GM21423 (cell line): Measurements from ENCODE around the gene EXOSC10.
"Not testable (repeated sequence)": the region's sequence is repeated elsewhere in the genome, so short reads cannot be mapped to it uniquely, and the experiment has no call there.

Experiments
- ATAC-seq: cut with Tn5 transposase; IDR thresholded peaks from one replicate; pipeline ENCODE4 v1.9.1; 2021; ENCODE audit warnings: mild to moderate bottlenecking, moderate library complexity; ENCODE audit not compliant: unreplicated experiment

Gene EXOSC10

DNA sequence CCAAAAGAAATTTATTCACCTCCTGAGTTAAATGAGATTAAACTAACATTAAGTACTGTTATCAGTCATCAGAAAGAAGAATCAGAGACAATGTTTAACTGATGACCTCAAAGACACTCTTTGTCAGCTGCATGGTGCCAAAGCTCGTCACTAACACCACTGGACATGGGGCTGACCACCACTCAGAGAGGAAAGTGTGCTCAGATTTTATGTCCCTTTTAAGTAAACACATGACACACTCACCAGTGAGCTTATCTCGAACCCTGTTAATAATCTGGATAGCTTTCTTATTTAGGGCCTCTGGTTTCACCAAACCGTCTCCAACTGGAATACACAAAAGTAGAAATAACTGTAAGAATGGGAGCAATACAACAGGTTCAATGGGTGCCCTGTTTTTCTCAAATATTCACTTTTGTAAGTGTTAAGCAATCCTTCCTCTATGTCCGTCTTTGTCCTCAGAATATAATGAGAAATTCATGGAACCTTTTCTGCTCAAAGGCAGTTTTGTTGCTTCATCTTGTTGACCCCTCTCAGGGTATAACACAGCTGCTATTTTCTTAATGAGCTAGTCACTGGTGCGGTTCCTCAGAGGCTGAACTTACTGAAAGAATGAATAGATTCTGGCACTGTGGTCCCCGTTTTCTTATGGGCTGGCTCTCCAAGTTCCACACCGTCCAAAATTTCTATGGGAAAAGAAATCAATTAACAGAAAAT, 9.5 kb upstream of the EXOSC10 start:
- ATAC-seq = no peak

DNA sequence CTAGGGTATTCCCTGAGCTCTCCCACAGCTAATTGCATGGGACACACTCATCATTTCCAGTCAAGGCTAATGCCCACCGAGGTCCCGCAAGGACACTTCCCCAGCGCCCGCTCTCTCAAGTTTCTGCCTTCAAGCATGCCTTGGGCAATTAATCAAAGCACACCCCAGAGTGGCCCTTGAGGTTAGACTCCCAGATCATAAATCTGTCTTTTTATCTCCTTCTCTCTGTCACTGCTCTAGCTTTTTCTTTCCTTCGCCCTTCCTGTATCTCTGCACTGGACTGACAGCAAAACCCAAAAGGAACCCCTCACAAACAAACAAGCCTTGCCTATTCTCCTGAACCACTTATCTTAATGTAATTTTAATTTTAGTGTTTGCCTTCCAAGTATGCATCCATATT, 7.9 kb upstream of the EXOSC10 start:
- ATAC-seq = no peak

DNA sequence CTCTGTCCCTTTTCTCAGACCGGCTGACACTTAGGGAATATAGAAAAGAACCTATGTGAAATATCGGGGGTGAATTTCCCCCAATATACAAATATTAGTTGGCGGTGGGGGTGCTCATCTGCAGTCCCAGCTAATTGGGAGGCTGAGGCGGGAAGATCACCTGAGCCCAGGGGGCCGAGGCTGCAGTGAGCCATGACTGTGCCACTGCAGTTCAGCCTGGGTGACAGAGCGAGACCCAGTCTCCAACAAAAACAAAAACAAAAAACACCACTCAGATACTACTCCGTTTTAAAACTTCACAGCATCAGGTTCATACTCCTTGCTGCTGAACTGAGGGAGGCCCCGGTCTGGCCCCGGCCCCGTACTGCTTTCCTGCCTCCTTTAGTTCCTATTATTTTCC, 5.9 kb upstream of the EXOSC10 start:
- ATAC-seq = no peak

DNA sequence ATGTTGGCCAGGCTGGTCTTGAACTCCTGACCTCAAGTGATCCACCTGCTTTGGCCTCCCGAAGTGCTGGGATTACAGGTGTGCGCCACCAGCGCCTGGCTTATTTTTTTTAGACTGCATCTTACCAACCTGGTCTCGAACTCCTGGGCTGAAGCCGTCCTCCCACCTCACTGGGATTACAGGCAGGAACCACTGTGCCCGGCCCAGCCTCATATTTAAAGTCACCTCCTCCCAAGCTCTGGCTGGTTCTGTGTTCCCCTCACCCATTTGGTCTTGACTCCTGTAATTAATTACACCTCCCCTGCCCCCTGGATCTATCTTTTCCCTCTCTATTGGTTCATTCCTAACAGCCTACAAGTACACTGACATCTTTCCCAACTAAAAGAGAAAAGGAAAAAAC, 1.7 kb upstream of the EXOSC10 start:
- no peak for ATAC-seq

DNA sequence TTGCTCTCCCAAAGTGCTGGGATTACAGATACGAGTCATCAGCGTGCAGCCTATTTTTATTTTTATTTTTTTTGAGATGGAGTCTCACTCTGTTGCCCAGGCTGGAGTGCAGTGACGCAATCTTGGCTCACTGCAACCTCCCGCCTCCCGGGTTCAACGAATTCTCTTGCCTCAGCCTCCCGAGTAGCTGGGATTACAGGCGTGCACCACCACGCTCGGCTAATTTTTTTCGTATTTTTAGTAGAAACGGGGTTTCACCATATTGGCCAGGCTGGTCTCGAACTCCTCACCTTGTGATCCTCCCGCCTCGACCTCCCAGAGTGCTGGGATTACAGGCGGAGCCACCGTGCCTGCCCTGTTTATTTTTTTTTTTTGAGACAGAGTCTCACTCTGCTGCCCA, 1.1 kb upstream of the EXOSC10 start:
- not testable (repeated sequence) for ATAC-seq

- no peak for ATAC-seq
Observed at GRCh38 chr1:11100149-11100493, 452 bp upstream of the EXOSC10 start.

DNA sequence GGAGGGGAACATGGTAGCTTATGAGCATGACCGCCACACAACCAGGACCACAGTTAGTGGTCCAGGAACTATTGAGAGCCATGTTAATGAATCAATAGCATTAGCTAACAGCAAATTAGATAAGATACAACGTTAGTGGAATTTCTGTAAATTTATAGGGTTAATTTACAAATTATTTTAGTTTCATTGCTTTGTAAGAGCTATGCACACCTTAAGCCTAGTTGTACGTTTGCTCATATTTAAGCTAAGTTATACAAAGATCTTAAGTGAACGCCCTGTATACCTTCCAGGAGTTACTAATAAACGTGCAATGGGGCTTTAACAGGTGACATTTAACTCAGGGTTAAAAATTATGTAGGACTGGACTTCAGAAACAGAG, 749 bp downstream of the EXOSC10 start:
- no peak for ATAC-seq

GRCh38 chr1:11083784-11084183, 15.9 kb downstream of the EXOSC10 start:
- not testable (repeated sequence) for ATAC-seq

DNA sequence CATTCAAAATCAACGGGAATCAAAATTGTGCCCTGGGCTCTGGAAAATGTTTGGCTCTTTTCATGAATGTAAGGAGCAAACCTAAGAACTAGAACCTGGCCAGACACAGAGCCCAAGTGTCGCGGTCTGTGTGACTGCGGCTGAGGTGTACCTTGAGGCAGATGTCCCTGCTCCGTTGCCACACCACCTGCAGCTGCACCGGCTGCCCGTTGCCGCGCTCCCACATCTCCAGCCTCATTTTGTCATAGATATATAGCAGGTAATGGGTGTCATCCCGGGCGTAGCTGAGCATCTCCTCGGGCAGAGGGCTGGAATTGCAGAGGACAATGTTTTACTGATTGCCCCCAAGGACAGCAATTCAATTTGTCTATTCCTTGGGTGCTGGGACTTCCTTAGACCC, 18.7 kb downstream of the EXOSC10 start:
- no peak for ATAC-seq

DNA sequence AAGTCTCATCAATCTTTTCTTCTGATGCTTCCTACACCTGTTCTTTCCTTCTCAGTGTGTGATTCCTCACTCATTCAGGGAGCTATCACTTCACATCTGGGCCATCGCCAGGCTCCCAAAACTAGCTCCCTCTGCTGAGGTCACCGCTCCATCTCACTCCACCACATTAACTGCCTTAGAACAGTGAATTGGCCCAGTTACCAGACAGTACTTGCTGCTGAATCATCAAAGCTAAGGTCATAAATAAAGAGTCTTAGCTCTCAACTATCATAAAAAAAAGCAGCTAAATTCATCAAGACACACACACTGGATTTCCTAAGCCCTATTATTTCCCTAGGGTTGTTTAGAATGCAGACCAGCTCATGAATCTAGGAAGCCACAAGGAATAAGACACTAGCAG, 21.0 kb downstream of the EXOSC10 start:
- no peak for ATAC-seq

DNA sequence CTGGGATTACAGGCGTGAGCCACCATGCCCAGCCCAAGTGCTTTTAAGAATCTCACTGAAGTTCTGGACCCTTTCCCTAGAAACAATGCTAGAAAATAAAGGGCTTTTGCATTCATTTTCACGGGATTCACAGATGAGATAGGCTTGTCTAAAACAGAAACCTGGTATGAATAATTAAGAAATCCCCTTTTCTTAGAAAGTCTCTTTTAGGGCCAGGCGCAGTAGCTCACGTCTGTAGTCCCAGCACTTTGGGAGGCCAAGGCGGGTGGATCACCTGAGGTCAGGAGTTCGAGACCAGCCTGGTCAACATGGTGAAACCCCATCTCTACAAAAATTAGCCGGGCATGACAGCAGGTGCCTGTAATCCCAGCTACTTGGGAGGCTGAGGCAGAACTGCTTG, 26.3 kb downstream of the EXOSC10 start:
- ATAC-seq = not testable (repeated sequence)

DNA sequence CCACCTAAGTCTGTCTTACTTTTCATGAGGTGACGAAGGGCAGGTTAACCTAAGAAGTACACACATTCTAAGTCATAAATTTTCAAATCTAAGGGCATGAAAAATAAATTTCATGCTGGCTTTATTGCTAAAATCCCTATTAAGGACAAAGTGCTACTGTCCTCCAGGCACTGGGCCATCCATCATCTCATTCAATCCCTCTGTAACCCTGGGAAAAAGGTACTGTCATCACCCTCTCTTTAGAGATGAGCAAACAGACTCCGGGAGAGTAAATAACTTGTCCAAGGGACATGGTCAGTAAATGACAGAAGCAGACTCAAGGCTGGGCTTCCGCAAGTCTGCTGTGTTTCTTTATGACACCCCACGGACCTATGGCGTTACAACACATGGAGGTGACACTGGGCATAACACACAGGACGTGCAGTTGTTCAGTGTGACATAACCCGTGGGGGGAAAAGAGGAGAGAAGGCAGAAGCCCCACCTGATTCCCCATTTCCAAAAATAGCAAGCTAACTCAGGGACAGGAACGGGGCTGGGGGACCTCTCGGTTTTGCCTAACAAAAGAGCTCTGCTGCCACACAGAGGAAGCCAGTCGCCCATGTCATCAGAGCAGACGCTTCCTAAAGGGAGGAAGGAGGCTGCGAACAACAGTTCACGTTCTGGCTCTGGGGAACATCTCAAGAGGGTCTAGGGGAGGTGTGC, 27.3 kb downstream of the EXOSC10 start:
- no peak for ATAC-seq

- ATAC-seq = no peak
Observed at GRCh38 chr1:11071463-11072215, 28.0 kb downstream of the EXOSC10 start.

- ATAC-seq = no peak
Observed at GRCh38 chr1:11070876-11071275, 28.8 kb downstream of the EXOSC10 start.

DNA sequence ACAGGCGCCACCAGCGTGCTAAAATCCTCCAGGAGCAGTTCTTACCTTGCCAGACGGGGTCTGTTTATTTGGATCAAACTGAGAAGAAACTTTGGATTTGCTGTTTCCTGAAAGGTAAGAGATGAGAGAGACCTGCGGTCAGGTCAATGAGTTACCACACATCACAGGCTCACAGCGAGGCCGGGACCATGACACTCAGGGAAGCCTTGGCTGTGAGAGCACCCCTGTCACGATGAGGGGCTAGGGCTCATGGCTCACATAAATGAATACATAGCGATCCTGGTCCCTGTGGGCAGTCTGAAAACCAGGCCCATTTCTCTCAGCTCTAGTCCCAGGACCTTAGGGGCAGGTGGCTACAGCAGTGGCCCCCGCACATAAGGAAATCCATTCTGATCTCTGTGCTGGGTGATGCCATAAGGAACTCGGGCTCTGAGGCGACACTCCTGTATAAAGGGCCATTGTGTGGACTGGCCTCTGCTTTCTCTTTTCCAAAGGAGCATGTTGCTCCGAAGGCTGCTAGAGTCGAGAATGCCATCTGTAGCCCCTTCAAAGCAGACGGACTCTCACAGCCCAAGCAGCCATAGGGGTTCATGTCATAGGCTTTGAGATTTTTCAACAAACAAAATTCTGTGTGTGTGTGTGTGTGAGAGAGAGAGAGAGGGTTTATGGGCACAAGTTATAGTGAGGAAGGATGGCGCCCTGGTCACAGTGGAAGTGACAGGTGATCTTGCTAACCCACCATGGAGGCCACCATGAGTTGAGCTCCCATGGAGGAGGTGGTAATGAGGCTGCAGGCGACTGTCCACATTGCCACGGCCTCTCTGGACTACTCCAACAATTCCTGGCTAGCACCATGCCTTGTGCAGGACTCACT, 30.8 kb downstream of the EXOSC10 start:
- no peak for ATAC-seq

- ATAC-seq = no peak
Observed at GRCh38 chr1:11067716-11068599, 31.7 kb downstream of the EXOSC10 start.

GRCh38 chr1:11065796-11066195, 33.9 kb downstream of the EXOSC10 start:
- ATAC-seq = no peak

GRCh38 chr1:11064942-11065341, 34.7 kb downstream of the EXOSC10 start:
- ATAC-seq = no peak

GRCh38 chr1:11063937-11064537, 35.6 kb downstream of the EXOSC10 start:
- ATAC-seq = not testable (repeated sequence)

DNA sequence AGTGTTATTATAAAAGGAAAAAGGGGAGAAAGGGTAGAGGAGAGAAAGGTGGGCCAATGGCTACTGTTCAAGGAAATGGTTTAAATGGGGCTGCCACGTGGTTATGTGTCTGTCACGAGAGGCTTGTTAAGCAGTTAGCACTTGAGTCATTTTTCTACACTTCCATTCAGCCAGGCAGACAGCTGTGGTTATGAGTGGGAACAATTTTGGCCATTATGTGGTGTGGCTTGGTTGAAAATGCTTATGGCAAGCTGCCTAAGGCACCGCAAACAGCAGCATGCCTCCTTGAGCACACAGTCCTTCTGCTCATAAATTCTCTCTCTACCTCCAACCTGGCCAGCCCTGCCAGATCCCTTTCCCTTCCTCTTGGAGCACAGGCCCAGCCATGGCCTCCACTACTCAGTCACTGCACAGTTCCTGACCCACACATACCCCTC, 36.7 kb downstream of the EXOSC10 start:
- no peak for ATAC-seq
